ENCODE data around the gene C10orf90. TPM values are rescaled to one million over a fixed set of nuclear protein-coding genes. Genes with fewer than 3 reads are reported as not detected.

C10orf90 gene
- total RNA-seq, 1 donor: 0.72 TPM

- H3K4me1 ChIP-seq (ENCODE audit: insufficient read depth, low read length): no peaks in the 10 kb centered on the region
- H2AFZ ChIP-seq (ENCODE audit: low read length): no peak overlapping the region
- H3K36me3 ChIP-seq (ENCODE audit: insufficient read depth, low read length): no peaks in the 10 kb centered on the region
- no peak for DNase-seq (ENCODE audit: insufficient read length, low spot score, missing footprints)
- H3K79me2 ChIP-seq (ENCODE audit: insufficient read depth, low read length): no peaks in the 10 kb centered on the region
- H3K27me3 ChIP-seq (ENCODE audit: insufficient read depth, low read length): peaks cover 13% of the 10 kb centered on the region
- no peak overlapping the region for H3K27ac ChIP-seq (ENCODE audit: low read depth, low read length)
- no peaks in the 10 kb centered on the region for H3K9me3 ChIP-seq (ENCODE audit: low read depth, low read length)
- no peak overlapping the region for H3K4me2 ChIP-seq (ENCODE audit: insufficient read depth, low read length)
- TF ChIP-seq CTCF (IDR thresholded peaks at IDR 0.05; ENCODE audit: extremely low read depth, low read depth, low read length): no peak
- H4K20me1 ChIP-seq (ENCODE audit: insufficient read depth, low read length): no peaks in the 10 kb centered on the region
- no peak overlapping the region for H3K4me3 ChIP-seq (ENCODE audit: insufficient read depth, low read length)
Observed at GRCh38 chr10:126519185-126519584, 151.3 kb downstream of the C10orf90 start.

DNA sequence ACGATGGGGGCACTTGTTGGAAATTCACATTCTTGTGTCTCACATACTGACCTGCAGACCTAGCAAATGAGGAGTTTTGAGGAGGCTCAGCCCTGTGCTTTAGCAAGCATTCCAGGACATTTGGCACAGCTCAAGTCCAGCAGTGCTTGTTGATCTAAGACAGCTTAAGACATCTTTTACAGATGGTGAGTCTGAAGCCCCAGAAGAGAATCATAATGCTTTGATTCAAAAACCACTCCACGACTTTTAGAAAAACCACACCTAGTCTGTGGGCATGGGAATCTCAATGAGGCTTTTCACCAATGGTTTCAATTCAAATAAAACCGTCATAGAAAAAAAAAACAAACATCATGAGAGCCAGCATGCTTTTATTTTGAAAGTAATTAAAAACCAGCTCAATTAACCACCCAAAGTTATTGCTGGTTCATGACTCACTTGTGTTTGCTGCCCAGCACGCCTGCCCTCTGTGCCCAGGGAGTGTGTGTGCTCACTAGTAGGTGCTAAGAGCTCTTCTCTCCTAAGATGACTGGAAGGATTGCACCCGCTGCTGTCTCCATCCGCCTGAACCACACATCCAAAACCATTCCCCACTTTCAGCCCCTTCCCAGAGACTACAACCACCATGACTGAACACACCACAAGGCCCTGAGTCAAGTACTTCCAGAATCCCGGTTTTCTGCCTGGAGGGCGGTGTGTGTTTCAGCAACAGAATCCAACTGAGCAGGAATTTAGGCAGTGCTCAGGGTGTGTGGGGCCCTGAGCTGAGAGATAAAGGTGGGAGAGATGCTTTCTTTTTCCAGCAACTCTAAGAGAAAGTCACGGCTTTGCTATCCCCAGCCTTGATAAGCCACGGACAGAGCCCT, 152.0 kb downstream of the C10orf90 start:
- Histone ChIP-seq H3K27ac (ENCODE audit: low read depth, low read length) (no peak overlapping the region), H3K27me3 (ENCODE audit: insufficient read depth, low read length) (peaks cover 13% of the 10 kb centered on the region), H2AFZ (ENCODE audit: low read length) (no peak overlapping the region), H3K4me3 (ENCODE audit: insufficient read depth, low read length) (no peak overlapping the region), H3K4me2 (ENCODE audit: insufficient read depth, low read length) (no peak overlapping the region), H4K20me1 (ENCODE audit: insufficient read depth, low read length) (no peaks in the 10 kb centered on the region), H3K79me2 (ENCODE audit: insufficient read depth, low read length) (no peaks in the 10 kb centered on the region), H3K4me1 (ENCODE audit: insufficient read depth, low read length) (no peaks in the 10 kb centered on the region), H3K9me3 (ENCODE audit: low read depth, low read length) (no peaks in the 10 kb centered on the region), H3K36me3 (ENCODE audit: insufficient read depth, low read length) (no peaks in the 10 kb centered on the region)
- TF ChIP-seq CTCF (IDR thresholded peaks at IDR 0.05; ENCODE audit: extremely low read depth, low read depth, low read length): no peak
- no peak for DNase-seq (ENCODE audit: insufficient read length, low spot score, missing footprints)

- H3K4me1 ChIP-seq (ENCODE audit: insufficient read depth, low read length): no peaks in the 10 kb centered on the region
- no peak overlapping the region for H2AFZ ChIP-seq (ENCODE audit: low read length)
- H4K20me1 ChIP-seq (ENCODE audit: insufficient read depth, low read length): no peaks in the 10 kb centered on the region
- no peaks in the 10 kb centered on the region for H3K79me2 ChIP-seq (ENCODE audit: insufficient read depth, low read length)
- H3K27ac ChIP-seq (ENCODE audit: low read depth, low read length): no peak overlapping the region
- no peaks in the 10 kb centered on the region for H3K9me3 ChIP-seq (ENCODE audit: low read depth, low read length)
- no peak for TF ChIP-seq CTCF (IDR thresholded peaks at IDR 0.05; ENCODE audit: extremely low read depth, low read depth, low read length)
- no peak for DNase-seq (ENCODE audit: insufficient read length, low spot score, missing footprints)
- H3K27me3 ChIP-seq (ENCODE audit: insufficient read depth, low read length): peaks cover 8% of the 10 kb centered on the region
- H3K4me3 ChIP-seq (ENCODE audit: insufficient read depth, low read length): no peak overlapping the region
- no peak overlapping the region for H3K4me2 ChIP-seq (ENCODE audit: insufficient read depth, low read length)
- H3K36me3 ChIP-seq (ENCODE audit: insufficient read depth, low read length): no peaks in the 10 kb centered on the region
Observed at GRCh38 chr10:126516515-126516914, 154.0 kb downstream of the C10orf90 start.

- no peak for DNase-seq (ENCODE audit: insufficient read length, low spot score, missing footprints)
- no peak overlapping the region for H3K27ac ChIP-seq (ENCODE audit: low read depth, low read length)
- H2AFZ ChIP-seq (ENCODE audit: low read length): no peak overlapping the region
Observed at GRCh38 chr10:126511917-126512479, 158.5 kb downstream of the C10orf90 start.

More at GRCh38 chr10:126511917-126512479, 158.5 kb downstream of the C10orf90 start:
- Histone ChIP-seq H3K4me2 (ENCODE audit: insufficient read depth, low read length) (no peak overlapping the region), H3K4me3 (ENCODE audit: insufficient read depth, low read length) (no peak overlapping the region), H3K9me3 (ENCODE audit: low read depth, low read length) (no peaks in the 10 kb centered on the region), H4K20me1 (ENCODE audit: insufficient read depth, low read length) (no peaks in the 10 kb centered on the region), H3K4me1 (ENCODE audit: insufficient read depth, low read length) (no peaks in the 10 kb centered on the region), H3K79me2 (ENCODE audit: insufficient read depth, low read length) (no peaks in the 10 kb centered on the region), H3K27me3 (ENCODE audit: insufficient read depth, low read length) (peaks cover 4% of the 10 kb centered on the region), H3K36me3 (ENCODE audit: insufficient read depth, low read length) (no peaks in the 10 kb centered on the region)
- TF ChIP-seq CTCF (IDR thresholded peaks at IDR 0.05; ENCODE audit: extremely low read depth, low read depth, low read length): no peak
